ENCODE results near the gene LY6G6F. TPM values are rescaled to one million over a fixed set of nuclear protein-coding genes. Genes with fewer than 3 reads are reported as not detected.

Gene LY6G6F
- total RNA-seq, 1 donor from 2014 or later = not detected

- TF ChIP-seq, protein P1, sequence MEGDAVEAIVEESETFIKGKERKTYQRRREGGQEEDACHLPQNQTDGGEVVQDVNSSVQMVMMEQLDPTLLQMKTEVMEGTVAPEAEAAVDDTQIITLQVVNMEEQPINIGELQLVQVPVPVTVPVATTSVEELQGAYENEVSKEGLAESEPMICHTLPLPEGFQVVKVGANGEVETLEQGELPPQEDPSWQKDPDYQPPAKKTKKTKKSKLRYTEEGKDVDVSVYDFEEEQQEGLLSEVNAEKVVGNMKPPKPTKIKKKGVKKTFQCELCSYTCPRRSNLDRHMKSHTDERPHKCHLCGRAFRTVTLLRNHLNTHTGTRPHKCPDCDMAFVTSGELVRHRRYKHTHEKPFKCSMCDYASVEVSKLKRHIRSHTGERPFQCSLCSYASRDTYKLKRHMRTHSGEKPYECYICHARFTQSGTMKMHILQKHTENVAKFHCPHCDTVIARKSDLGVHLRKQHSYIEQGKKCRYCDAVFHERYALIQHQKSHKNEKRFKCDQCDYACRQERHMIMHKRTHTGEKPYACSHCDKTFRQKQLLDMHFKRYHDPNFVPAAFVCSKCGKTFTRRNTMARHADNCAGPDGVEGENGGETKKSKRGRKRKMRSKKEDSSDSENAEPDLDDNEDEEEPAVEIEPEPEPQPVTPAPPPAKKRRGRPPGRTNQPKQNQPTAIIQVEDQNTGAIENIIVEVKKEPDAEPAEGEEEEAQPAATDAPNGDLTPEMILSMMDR (IDR thresholded peaks at IDR 0.05) = no peak
- DNase-seq (ENCODE audit: extremely low spot score, unreplicated experiment) = no peak
- peak overlapping the region; percentile 82 for H3K4me3 Mint-ChIP-seq (ENCODE audit: unreplicated experiment)
- peak overlapping the region; percentile 84 for H3K27ac Mint-ChIP-seq (ENCODE audit: unreplicated experiment)
- no peaks in the 10 kb centered on the region for H3K27me3 Mint-ChIP-seq (ENCODE audit: unreplicated experiment)
- peaks cover 15% of the 10 kb centered on the region for H3K36me3 Mint-ChIP-seq (ENCODE audit: unreplicated experiment)
- no peaks in the 10 kb centered on the region for H3K9me3 Mint-ChIP-seq (ENCODE audit: unreplicated experiment)
- H3K4me1 Mint-ChIP-seq (ENCODE audit: unreplicated experiment) = peaks cover 54% of the 10 kb centered on the region
Observed at GRCh38 chr6:31659649-31660380, 46.9 kb upstream of the LY6G6F start.

GRCh38 chr6:31660381-31661261 is 46.0 kb upstream of the LY6G6F start, which contains the start of gene C6orf47:
Gene C6orf47, minus strand, starts transcription at chr6:31660778. Its CDS starts 831 bp downstream, at chr6:31659947.
- Mint-ChIP-seq H3K4me3 (ENCODE audit: unreplicated experiment) (peak within 1 kb of the TSS; percentile 82), H3K27ac (ENCODE audit: unreplicated experiment) (peak within 1 kb of the TSS; percentile 92), H3K9me3 (ENCODE audit: unreplicated experiment) (no peaks in the 10 kb centered on the region), H3K4me1 (ENCODE audit: unreplicated experiment) (peaks cover 54% of the 10 kb centered on the region), H3K27me3 (ENCODE audit: unreplicated experiment) (no peaks in the 10 kb centered on the region), H3K36me3 (ENCODE audit: unreplicated experiment) (peaks cover 15% of the 10 kb centered on the region)
- TF ChIP-seq, protein P1 (IDR thresholded peaks at IDR 0.05) = no peak
- DNase-seq (ENCODE audit: extremely low spot score, unreplicated experiment) = peak; percentile 92

DNA sequence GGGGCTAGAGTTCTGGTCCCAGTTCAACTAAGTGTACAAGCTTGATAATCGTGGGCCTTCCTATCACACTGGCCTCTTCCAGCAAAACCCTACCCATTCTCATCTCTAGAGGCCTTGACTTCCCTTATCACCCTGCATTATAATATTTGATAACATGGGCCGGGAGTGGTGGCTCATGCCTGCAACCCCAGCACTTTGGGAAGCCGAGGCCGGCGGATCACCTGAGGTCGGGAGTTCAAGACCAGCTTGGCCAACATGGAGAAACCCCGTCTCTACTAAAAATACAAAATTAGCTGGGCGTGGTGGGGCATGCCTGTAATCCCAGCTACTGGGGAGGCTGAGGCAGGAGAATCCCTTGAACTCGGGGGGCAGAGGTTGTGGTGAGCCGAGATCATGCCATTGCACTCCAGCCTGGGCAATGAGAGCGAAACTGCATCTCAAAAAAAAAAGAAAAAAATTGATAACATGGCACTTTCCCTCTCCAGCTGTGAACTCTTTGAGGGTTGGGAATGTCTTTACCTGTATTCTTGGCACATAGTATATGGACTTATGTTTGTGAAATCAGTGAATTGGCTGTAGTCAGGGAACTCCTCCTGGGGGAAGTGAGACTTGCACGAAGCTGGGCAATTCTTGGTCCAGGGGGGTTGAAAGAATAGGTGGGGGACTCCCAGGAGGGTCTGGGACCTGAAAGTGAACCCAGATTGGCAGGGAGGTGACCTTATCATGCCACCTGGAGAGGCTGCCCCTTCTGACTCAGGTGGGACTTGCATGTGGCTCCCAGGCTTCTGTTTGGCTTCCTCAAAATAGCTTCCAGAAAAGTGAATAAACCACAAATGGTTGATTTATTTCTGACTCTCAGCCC is 45.2 kb upstream of the LY6G6F start:
- TF ChIP-seq, protein P1 (IDR thresholded peaks at IDR 0.05) = no peak
- Mint-ChIP-seq H3K27ac (ENCODE audit: unreplicated experiment) (peak overlapping the region; percentile 92), H3K27me3 (ENCODE audit: unreplicated experiment) (no peaks in the 10 kb centered on the region), H3K9me3 (ENCODE audit: unreplicated experiment) (no peaks in the 10 kb centered on the region), H3K4me1 (ENCODE audit: unreplicated experiment) (peaks cover 61% of the 10 kb centered on the region), H3K36me3 (ENCODE audit: unreplicated experiment) (peaks cover 12% of the 10 kb centered on the region), H3K4me3 (ENCODE audit: unreplicated experiment) (peak overlapping the region; percentile 82)
- no peak for DNase-seq (ENCODE audit: extremely low spot score, unreplicated experiment)

DNA sequence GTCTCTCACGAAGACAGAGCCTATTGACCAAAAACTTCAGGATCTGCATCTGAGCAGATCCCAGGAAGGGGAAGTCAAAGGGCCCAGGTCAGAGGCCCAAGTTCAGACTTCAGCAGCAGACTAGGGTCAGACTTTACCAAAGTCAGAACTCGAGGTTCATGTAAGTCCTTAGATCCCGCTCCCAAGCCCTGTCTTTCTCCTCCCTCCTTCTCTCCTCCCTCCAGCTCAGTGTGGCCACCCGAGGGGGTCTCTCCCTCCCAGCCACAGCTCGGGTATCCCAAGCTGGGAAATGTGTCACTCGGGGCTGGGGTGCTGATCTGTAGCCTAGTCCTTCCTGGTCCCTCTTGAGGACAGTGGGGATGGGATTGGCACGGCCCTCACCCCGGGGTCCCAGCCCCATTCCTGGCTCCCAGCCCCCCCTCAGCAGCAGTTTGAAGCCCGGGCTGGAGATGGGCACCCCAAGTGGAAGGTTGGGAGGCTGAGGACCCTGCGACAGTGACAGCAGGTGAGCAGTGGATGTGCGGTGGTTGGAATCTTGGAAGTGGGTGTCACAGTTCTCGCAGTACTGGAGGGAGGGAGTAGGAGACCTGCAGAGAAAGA is 44.4 kb upstream of the LY6G6F start:
- Mint-ChIP-seq H3K36me3 (ENCODE audit: unreplicated experiment) (peaks cover 12% of the 10 kb centered on the region), H3K4me1 (ENCODE audit: unreplicated experiment) (peaks cover 66% of the 10 kb centered on the region), H3K9me3 (ENCODE audit: unreplicated experiment) (no peaks in the 10 kb centered on the region), H3K4me3 (ENCODE audit: unreplicated experiment) (peak overlapping the region; percentile 44), H3K27ac (ENCODE audit: unreplicated experiment) (peak overlapping the region; percentile 41), H3K27me3 (ENCODE audit: unreplicated experiment) (no peaks in the 10 kb centered on the region)
- DNase-seq (ENCODE audit: extremely low spot score, unreplicated experiment) = no peak
- TF ChIP-seq, protein P1 (IDR thresholded peaks at IDR 0.05) = no peak
